ENCODE results near the gene SKAP2.

Gene SKAP2

GRCh38 chr7:26862834-26863233, 1.6 kb downstream of the SKAP2 start:
- peaks cover 4% of the 10 kb centered on the region for H3K36me3 Mint-ChIP-seq (ENCODE audit: low read depth)
- H3K4me3 Mint-ChIP-seq = no peak overlapping the region
- H3K9me3 Mint-ChIP-seq = peaks cover 8% of the 10 kb centered on the region
- peaks cover 63% of the 10 kb centered on the region for H3K27me3 Mint-ChIP-seq (ENCODE audit: low read depth)
- peaks cover 10% of the 10 kb centered on the region for H3K4me1 Mint-ChIP-seq (ENCODE audit: low read depth)
- no peak overlapping the region for H3K27ac Mint-ChIP-seq

- Mint-ChIP-seq H3K36me3 (ENCODE audit: low read depth) (peaks cover 4% of the 10 kb centered on the region), H3K4me3 (no peak overlapping the region), H3K4me1 (ENCODE audit: low read depth) (peaks cover 10% of the 10 kb centered on the region), H3K27me3 (ENCODE audit: low read depth) (peaks cover 80% of the 10 kb centered on the region), H3K9me3 (peaks cover 5% of the 10 kb centered on the region), H3K27ac (no peak overlapping the region)
Measured at GRCh38 chr7:26861050-26861449, 3.3 kb downstream of the SKAP2 start.

GRCh38 chr7:26860361-26860760, 4.0 kb downstream of the SKAP2 start:
- Mint-ChIP-seq H3K9me3 (no peaks in the 10 kb centered on the region), H3K4me3 (no peak overlapping the region), H3K36me3 (ENCODE audit: low read depth) (no peaks in the 10 kb centered on the region), H3K27me3 (ENCODE audit: low read depth) (peaks cover 78% of the 10 kb centered on the region), H3K27ac (no peak overlapping the region), H3K4me1 (ENCODE audit: low read depth) (peaks cover 8% of the 10 kb centered on the region)

GRCh38 chr7:26859720-26860119, 4.7 kb downstream of the SKAP2 start:
- no peak overlapping the region for H3K27ac Mint-ChIP-seq
- H3K27me3 Mint-ChIP-seq (ENCODE audit: low read depth) = peaks cover 81% of the 10 kb centered on the region

GRCh38 chr7:26858735-26859134, 5.7 kb downstream of the SKAP2 start:
- no peak overlapping the region for H3K27ac Mint-ChIP-seq
- H3K9me3 Mint-ChIP-seq = no peaks in the 10 kb centered on the region
- no peak overlapping the region for H3K4me3 Mint-ChIP-seq
- H3K27me3 Mint-ChIP-seq (ENCODE audit: low read depth) = peaks cover 77% of the 10 kb centered on the region
- no peaks in the 10 kb centered on the region for H3K36me3 Mint-ChIP-seq (ENCODE audit: low read depth)
- peaks cover under 1% of the 10 kb centered on the region for H3K4me1 Mint-ChIP-seq (ENCODE audit: low read depth)

More at GRCh38 chr7:26859720-26860119, 4.7 kb downstream of the SKAP2 start:
- Mint-ChIP-seq H3K36me3 (ENCODE audit: low read depth) (no peaks in the 10 kb centered on the region), H3K4me1 (ENCODE audit: low read depth) (peaks cover 7% of the 10 kb centered on the region), H3K4me3 (no peak overlapping the region), H3K9me3 (no peaks in the 10 kb centered on the region)

GRCh38 chr7:26858241-26858715, 6.1 kb downstream of the SKAP2 start:
- Mint-ChIP-seq H3K4me3 (no peak overlapping the region), H3K27ac (no peak overlapping the region), H3K4me1 (ENCODE audit: low read depth) (no peaks in the 10 kb centered on the region), H3K27me3 (ENCODE audit: low read depth) (peaks cover 77% of the 10 kb centered on the region), H3K9me3 (no peaks in the 10 kb centered on the region), H3K36me3 (ENCODE audit: low read depth) (no peaks in the 10 kb centered on the region)

GRCh38 chr7:26857506-26858240, 6.7 kb downstream of the SKAP2 start:
- Mint-ChIP-seq H3K27me3 (ENCODE audit: low read depth) (peaks cover 73% of the 10 kb centered on the region), H3K36me3 (ENCODE audit: low read depth) (no peaks in the 10 kb centered on the region), H3K27ac (no peak overlapping the region), H3K4me3 (no peak overlapping the region), H3K9me3 (no peaks in the 10 kb centered on the region), H3K4me1 (ENCODE audit: low read depth) (no peaks in the 10 kb centered on the region)

GRCh38 chr7:26857170-26857505, 7.3 kb downstream of the SKAP2 start:
- Mint-ChIP-seq H3K27ac (no peak overlapping the region), H3K36me3 (ENCODE audit: low read depth) (no peaks in the 10 kb centered on the region), H3K27me3 (ENCODE audit: low read depth) (peaks cover 69% of the 10 kb centered on the region), H3K4me3 (no peak overlapping the region), H3K4me1 (ENCODE audit: low read depth) (no peaks in the 10 kb centered on the region), H3K9me3 (no peaks in the 10 kb centered on the region)

- Mint-ChIP-seq H3K4me1 (ENCODE audit: low read depth) (no peaks in the 10 kb centered on the region), H3K27me3 (ENCODE audit: low read depth) (peaks cover 65% of the 10 kb centered on the region), H3K27ac (no peak overlapping the region), H3K36me3 (ENCODE audit: low read depth) (no peaks in the 10 kb centered on the region), H3K9me3 (no peaks in the 10 kb centered on the region), H3K4me3 (no peak overlapping the region)
Measured at GRCh38 chr7:26856176-26856985, 8.0 kb downstream of the SKAP2 start.

- Mint-ChIP-seq H3K9me3 (no peaks in the 10 kb centered on the region), H3K27ac (no peak overlapping the region), H3K27me3 (ENCODE audit: low read depth) (peaks cover 53% of the 10 kb centered on the region), H3K4me1 (ENCODE audit: low read depth) (no peaks in the 10 kb centered on the region), H3K36me3 (ENCODE audit: low read depth) (no peaks in the 10 kb centered on the region), H3K4me3 (no peak overlapping the region)
Measured at GRCh38 chr7:26854876-26855855, 9.2 kb downstream of the SKAP2 start.

GRCh38 chr7:26853788-26854393, 10.5 kb downstream of the SKAP2 start:
- Mint-ChIP-seq H3K27ac (no peak overlapping the region), H3K27me3 (ENCODE audit: low read depth) (peaks cover 40% of the 10 kb centered on the region), H3K4me3 (no peak overlapping the region), H3K36me3 (ENCODE audit: low read depth) (no peaks in the 10 kb centered on the region), H3K4me1 (ENCODE audit: low read depth) (no peaks in the 10 kb centered on the region), H3K9me3 (no peaks in the 10 kb centered on the region)

- H3K27ac Mint-ChIP-seq = no peak overlapping the region
- no peak overlapping the region for H3K4me3 Mint-ChIP-seq
- no peaks in the 10 kb centered on the region for H3K9me3 Mint-ChIP-seq
- H3K36me3 Mint-ChIP-seq (ENCODE audit: low read depth) = no peaks in the 10 kb centered on the region
- H3K4me1 Mint-ChIP-seq (ENCODE audit: low read depth) = no peaks in the 10 kb centered on the region
- H3K27me3 Mint-ChIP-seq (ENCODE audit: low read depth) = peaks cover 7% of the 10 kb centered on the region
Measured at GRCh38 chr7:26850193-26850651, 14.2 kb downstream of the SKAP2 start.

GRCh38 chr7:26843705-26844104, 20.7 kb downstream of the SKAP2 start:
- no peaks in the 10 kb centered on the region for H3K27me3 Mint-ChIP-seq (ENCODE audit: low read depth)
- H3K4me3 Mint-ChIP-seq = no peak overlapping the region
- no peaks in the 10 kb centered on the region for H3K4me1 Mint-ChIP-seq (ENCODE audit: low read depth)
- H3K36me3 Mint-ChIP-seq (ENCODE audit: low read depth) = no peaks in the 10 kb centered on the region
- no peak overlapping the region for H3K27ac Mint-ChIP-seq
- H3K9me3 Mint-ChIP-seq = no peaks in the 10 kb centered on the region

- H3K27me3 Mint-ChIP-seq (ENCODE audit: low read depth) = no peaks in the 10 kb centered on the region
- H3K4me3 Mint-ChIP-seq = no peak overlapping the region
- no peak overlapping the region for H3K27ac Mint-ChIP-seq
- no peaks in the 10 kb centered on the region for H3K4me1 Mint-ChIP-seq (ENCODE audit: low read depth)
- no peaks in the 10 kb centered on the region for H3K9me3 Mint-ChIP-seq
- H3K36me3 Mint-ChIP-seq (ENCODE audit: low read depth) = no peaks in the 10 kb centered on the region
Measured at GRCh38 chr7:26842897-26843296, 21.5 kb downstream of the SKAP2 start.
